Stimulated activated CD8-positive, alpha-beta memory T cell treated with anti-CD3 and anti-CD28 coated beads, Interleukin-2, amount 100 ng/mL, for 48 hours (primary cell): Measurements from ENCODE around the gene SPHKAP.
"Not testable (repeated sequence)": the region's sequence is repeated elsewhere in the genome, so short reads cannot be mapped to it uniquely, and the experiment has no call there.

Experiments
- DNase-seq, 2 donors: peaks; one replicate each; pipeline ENCODE4 v3.0.0-alpha.2; 2020; ENCODE audit warnings: low read depth in 2 of 2

The SPHKAP gene, protein sequence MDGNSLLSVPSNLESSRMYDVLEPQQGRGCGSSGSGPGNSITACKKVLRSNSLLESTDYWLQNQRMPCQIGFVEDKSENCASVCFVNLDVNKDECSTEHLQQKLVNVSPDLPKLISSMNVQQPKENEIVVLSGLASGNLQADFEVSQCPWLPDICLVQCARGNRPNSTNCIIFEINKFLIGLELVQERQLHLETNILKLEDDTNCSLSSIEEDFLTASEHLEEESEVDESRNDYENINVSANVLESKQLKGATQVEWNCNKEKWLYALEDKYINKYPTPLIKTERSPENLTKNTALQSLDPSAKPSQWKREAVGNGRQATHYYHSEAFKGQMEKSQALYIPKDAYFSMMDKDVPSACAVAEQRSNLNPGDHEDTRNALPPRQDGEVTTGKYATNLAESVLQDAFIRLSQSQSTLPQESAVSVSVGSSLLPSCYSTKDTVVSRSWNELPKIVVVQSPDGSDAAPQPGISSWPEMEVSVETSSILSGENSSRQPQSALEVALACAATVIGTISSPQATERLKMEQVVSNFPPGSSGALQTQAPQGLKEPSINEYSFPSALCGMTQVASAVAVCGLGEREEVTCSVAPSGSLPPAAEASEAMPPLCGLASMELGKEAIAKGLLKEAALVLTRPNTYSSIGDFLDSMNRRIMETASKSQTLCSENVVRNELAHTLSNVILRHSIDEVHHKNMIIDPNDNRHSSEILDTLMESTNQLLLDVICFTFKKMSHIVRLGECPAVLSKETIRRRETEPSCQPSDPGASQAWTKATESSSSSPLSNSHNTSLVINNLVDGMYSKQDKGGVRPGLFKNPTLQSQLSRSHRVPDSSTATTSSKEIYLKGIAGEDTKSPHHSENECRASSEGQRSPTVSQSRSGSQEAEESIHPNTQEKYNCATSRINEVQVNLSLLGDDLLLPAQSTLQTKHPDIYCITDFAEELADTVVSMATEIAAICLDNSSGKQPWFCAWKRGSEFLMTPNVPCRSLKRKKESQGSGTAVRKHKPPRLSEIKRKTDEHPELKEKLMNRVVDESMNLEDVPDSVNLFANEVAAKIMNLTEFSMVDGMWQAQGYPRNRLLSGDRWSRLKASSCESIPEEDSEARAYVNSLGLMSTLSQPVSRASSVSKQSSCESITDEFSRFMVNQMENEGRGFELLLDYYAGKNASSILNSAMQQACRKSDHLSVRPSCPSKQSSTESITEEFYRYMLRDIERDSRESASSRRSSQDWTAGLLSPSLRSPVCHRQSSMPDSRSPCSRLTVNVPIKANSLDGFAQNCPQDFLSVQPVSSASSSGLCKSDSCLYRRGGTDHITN (N-terminal part only)

DNA sequence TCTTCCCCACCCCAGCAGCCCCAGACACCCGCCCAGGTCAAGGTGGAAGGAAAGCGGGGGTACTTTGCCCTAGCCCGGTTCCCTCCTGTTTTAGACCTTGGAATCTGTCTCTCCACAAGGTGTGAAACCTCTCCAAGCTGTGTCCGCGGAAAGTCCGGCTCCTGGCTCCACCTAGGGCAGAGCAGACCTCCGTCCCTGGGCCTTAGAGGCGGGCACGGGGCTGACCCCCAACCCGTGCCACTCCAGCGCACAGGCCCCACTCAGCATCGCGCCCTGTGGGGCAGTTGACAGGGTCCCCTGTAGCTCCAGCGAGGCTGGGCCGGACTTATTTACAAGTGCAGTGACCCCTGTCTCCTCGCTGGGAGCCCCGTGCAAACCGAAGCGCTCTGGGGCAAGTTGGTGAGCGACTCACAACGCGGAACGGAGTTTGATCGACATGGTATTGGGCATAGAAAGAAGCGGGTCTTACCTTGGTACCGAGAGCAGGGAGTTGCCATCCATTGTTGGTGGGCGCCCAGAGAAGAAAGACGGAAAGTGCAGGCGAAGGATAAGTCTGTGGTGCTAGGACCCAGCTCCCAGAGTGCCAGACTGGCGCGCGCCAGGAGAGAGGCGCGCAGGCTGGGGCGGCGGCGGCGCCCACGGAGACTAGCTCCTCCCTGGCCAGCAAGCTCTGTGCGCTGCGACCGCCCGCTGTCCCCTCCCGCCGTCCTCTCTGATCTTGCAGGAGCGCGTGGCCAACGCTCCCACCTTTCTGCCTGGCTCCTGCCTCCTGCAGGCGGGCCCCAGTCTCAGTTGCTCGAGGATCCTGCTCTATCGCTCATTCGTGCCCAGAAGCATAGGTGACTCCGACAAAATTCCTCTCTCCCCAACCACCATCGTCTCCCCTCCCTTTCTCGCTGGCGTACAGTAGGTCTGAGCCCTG is at the start of gene SPHKAP:
Gene SPHKAP (minus strand): TSS at position 590 of the 922 bp plus-strand sequence. CDS start 89 bp downstream, at position 501.
- no peak for DNase-seq

DNA sequence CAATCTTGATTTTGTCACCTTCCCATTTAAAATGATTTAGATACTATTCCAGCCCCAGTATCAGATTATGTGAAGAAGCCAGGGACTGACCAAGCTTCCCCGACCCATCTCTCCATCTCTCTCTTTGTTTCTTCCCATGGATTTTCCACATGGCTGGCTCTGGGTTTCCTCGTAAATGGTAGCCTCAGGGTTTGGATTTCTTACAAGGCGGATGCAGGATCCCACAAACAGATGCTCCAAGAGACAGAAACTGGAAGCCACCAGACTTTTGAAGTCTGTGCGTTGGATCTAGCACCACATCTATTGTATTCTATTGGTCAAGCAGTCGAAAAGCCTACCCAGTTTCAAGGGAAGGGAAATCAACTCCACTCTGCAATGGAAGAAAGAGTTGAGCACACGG is 46.0 kb upstream of the SPHKAP start:
- no peak for DNase-seq

DNA sequence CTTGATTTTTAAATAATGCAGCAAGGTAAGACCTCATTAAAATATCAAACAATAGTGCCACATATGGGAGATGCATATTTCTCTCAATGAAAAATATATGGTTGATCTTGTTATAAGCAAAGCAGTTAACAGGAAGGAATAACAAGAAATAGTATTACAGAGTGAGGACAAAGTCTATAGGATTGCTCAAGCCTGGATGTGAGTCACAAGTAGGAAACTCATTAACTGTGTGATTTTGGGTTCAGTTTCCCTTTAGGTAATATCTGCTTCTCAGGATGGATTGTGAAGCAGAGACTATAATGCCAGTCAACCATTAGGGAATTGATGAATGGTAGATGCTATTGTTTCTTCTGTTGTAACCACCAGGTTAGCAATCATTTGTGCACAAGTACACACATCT is 42.9 kb upstream of the SPHKAP start:
- no peak for DNase-seq

DNA sequence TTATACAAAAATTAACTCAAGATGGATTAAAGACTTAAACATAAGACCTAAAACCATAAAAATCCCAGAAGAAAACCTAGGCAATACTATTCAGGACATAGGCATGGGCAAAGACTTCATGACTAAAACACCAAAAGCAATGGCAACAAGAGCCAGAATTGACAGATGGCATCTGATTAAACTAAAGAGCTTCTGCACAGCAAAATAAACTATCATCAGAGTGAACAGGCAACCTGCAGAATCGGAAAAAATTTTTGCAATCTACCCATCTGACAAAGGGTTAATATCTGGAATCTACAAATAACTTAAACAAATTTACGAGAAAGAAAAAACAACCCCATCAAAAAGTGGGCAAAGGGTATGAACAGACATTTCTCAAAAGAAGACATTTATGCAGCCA is 37.1 kb upstream of the SPHKAP start:
- DNase-seq = not testable (repeated sequence)

DNA sequence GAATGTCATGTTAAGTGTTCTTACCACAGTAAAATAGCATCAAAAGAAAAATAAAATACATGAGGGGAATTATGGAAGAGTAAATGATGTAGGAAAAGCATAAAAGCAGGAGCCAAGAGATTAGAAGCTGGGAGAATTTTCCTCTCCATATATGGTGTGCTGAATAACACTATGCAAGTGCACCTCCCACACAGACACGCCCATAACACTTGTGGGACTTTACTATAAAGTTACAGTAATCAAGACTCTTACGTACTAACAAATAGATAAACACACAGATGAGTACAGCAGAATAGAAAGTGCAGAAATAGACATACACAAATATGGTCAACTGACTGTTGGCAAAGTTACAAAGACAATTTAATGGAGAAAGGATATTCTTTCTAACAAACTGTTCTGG is 16.0 kb upstream of the SPHKAP start:
- DNase-seq = no peak

DNA sequence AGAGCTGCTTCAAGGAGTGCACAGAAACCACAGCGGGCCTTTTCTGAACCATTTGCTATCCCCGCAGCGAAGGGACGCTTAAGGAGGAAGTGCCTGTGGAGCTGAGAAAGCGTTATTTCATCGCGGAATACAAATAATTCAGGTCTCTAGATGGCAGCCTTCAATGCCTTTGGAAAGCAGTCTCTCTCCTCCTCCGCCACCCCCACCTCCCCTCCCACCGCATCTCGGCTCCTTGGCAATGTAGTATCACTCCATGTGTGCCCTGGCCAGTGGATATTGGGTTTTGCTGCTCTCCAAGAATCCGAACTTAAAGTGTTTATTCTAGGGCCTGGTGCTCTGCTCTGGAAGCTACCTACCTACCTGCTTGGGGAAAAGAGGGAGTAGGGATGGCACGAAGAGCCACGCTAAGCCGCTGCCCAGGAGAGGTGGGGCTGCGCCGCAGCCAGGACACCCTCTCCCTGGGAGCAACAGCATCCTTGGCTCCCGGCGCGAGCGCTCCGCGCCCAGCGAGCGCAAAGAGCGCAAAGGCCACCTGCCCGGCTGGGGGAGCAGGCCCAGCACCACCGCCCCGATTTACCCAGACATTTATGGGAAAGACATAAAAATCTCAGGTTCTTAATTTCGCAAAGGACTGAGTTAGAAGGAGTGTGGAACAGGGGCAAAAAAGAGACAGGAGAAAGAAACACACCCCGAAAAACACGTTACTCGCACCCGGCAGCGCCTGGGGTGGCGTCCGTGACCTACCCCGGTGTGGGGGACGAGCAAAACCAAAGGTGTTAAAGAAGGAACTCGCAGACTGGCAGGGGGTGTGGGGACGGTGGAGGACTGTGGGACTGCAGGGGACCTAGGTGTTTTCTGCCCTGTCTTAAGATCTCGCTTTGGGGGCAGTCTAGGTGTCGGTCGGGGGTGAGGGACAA is 1.0 kb downstream of the SPHKAP start:
- DNase-seq = no peak

DNA sequence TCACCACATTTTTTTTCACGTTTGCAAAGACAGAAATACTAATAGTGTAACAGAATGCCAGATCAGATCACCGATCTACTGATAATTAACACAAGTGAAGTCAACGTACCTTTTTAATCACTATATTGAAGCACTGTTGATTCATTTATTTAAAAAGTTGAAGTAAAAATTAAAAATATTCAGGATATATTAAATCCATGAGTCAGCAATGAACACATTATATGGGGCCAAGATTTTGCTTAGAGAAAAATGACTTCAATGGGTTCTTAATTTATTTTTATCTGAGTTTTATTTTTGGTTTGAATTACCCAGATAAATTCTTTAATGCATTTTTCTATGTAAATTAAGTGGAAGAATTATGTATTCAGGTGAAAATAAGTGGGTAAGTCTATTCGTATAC is 14.2 kb downstream of the SPHKAP start:
- DNase-seq = no peak

DNA sequence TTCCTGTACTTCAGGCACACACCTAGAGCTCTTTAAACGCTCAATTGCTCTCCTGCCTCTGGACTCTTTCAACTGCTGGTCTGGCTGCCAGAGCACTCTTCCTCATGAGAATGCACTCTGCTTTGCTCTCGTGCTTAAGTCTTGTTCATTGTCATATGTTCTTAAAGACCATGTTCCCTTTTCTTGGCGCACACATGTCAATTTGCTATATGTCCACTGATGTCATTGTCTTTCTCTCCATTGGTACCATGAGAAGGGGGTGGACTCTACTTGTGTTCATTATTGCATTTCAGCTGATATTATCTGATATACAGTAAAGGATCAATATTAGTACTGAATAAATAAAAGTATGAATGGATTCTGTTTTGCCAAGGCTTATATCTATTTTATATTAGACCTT is 16.8 kb downstream of the SPHKAP start:
- DNase-seq = no peak

DNA sequence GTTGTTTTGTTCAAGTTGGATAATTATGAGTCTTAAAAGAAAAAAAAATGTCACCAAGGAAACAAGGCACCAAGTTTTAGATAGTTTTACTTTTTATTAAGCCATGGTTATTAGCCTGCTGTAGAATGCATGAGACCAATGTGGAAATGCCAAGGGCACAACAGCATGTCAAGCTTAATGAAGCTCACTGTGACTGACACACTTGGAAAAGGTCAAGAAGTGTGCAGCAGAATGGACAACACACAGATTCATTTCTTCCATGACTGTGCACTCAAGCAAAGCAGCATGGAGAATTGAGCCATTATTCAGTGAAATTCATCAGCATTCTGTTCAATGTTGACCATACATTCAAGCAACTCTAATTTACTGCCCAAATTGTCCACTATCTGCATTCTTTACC is 23.6 kb downstream of the SPHKAP start:
- DNase-seq = no peak

DNA sequence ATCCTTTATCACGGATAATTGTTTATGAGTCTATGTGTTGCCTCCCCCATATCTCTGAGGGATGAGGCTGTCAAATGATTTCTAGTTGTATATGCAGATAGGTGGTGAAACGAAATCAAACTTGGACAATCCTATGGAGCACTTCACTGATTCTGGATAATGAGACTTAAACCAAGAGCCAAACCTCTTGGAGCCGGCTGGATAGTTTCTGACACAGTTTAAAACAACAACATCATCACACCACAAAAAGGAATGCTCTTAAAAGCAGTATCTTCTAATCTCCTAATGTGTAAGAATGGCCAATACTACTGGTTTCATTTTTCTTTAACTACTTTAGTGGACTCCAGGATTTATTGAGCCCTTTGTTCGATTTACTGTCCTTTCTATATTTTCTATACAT is 36.5 kb downstream of the SPHKAP start:
- no peak for DNase-seq

DNA sequence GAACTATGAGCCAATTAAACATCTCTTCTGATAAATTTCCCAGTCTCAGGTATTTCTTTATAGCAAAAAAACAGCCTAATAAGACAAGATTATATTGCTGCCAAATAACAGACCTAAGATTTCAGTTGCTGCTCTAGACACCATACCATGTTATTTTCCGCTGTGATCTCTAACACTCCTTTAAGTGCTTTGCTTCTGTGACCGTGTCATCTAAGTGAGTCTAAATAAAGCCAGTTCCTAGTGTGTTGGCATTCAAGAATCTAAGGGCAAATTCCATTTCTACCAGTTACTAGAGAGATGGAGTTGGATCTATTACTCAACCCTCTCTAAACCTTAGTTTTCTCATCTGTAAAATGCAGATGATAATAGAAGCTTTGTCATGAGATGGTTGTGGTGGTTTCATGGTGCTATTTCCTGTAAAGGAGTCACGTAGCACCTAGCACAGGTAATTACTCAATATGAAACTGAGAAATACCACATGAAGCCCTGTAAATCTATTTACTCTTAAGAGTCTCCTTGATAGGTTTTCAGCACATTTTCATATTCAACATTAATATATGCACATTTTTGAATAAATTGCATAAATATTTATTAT is 40.5 kb downstream of the SPHKAP start:
- DNase-seq = no peak

DNA sequence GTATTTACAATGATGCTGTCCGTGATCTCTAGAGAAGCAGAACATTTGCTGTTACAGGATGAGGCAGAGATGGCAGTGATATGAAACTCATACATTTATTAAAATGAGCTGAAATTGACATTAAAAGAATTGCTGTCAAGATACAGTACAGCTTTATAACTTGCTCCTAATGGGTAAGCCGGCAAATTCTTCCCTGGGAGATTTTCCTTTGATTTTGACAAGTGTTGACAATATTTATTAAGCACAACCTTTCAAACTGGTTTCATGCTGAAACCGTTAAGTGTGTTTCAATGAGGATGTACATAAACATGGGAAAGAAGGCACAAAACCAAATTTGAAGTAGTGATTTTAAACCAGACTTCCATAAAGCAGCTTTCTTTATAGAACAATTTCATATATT is 45.5 kb downstream of the SPHKAP start:
- no peak for DNase-seq

DNA sequence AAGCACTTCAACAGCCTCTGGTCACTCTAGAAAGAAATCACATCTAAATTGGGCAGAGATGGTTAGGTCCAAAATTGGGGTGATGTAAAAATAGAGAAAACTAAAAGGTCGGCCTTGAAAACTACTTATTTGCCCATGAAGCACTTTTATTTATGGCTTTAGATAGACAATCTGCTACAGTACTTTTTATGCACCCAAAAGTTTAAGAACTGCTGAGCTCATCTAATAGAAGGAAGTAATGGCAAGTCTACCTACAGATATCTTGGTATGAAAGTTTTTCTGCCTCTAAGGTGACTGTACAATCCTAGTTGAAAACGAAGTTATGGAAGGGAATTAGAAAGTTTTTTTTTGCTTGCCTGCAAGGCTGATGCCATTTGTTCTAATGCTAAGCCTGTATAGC is 46.2 kb downstream of the SPHKAP start:
- DNase-seq = no peak

DNA sequence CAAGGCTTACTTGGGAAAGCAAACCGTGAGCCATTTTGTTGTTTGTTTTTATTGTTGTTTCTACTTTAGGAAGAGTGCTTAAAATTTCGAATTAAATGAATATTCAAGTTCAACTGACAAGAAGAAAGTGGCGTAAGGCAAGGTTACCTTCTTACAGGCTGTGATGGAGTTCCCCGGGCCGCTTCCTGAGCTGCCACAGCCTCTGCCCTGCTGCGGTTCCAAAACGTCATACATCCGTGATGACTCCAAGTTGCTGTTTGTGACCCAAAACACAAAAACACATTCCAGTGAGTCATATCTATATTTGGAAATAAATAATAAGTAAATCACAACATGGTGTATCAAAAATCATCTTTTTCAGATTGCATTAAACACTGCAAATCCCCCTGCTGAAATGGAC is 49.7 kb downstream of the SPHKAP start:
- DNase-seq = no peak

DNA sequence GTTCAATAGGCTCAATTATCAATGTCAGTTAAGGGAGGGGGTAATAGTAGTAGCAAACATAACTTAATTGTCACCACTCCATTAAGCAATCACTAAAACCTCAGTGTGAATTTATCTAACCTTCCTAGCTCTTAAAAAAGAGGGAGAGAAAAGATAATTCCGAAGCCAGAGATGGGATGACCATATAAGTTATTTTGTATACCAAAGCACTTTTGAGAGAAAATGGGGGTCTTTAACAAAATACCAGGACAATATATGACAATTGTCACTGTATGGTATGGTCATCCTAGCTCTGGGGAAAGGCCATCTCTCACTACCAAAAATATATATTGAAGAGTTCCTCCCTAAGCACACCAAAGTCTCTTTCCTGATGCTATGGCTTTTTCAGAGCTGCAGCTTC is 55.1 kb downstream of the SPHKAP start:
- DNase-seq = no peak

DNA sequence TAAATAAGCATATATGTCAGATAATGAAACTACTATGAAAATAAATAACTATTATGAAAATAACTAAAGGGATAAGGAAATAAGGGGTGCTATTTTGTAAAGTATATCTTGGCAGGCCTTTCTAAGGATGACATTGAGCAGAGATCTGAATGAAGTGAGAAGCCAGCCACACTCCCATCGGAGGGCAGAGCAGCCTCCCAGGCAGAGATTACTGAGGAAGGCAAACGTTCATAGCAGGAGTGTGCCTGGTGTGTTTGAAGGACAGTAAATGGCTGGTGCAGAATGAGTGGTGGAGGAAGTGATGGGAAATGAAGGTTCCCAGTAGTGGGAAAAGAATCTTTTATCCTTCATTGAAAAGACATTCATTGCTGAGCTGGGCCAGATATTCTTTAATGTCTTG is 62.5 kb downstream of the SPHKAP start:
- no peak for DNase-seq

DNA sequence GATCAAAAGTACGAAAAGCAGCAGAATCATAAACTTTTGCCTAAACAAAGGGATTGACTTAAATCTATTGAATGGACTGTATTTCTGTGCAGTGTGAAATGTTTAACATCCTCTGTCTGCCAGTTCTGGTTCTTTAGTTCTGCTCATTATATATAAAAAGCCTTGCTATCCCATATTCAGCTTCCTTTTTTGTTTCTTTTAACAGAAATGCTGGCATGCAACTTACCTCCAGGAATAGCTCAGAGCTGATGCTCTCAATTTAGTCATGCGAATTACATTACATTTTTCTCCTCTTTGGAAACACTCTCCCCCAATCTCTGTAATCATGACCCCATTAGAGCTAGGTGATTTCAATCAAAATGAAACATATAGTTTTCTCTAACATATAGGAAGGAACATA is 73.6 kb downstream of the SPHKAP start:
- no peak for DNase-seq

DNA sequence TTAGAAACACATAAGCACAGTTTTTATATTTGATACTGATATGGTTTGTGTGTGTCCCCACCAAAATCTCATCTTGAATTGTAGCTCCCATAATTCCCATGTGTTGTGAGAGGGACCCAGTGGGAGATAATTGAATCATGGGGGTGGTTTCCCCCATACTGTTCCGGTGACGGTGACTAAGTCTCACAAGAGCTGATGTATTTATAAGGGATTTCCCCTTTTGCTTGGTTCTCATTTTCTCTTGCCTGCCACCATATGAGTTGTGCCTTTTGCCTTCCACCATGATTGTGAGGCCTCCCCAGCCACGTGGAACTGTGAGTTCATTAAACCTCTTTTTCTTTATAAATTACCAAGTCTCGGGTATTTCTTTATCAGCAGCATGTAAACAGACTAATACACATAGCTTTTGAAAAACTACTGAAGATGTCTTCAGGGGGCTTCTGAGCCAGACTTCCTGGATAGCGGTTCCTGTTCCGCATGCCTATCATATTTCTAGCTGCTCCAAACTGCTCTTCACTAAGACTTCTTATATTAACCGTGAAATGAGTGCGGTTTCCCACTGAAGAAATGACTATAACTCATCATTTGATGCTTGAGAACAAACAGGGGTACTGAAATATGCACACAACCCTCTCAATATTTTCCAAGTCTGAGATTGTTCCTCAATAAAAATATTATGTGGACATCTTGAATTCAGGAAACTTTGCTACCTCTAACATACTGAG is 75.8 kb downstream of the SPHKAP start:
- DNase-seq = no peak

DNA sequence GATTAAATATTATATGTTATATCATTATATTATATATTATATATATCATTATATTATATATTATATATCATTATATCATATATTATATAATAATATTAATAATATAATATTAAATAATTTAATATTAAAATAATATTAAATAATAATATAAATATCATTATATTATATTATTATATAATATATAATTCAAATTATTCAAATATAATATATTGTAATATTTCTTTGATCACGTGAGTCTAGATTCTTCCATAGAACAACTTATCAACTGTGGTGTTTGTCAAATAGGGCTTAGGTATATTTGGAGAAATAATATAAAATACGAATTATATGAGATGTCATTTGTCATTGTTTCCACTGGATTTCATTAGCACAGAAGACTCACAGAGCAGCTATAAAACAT is 77.3 kb downstream of the SPHKAP start:
- DNase-seq = no peak
